Activated T-helper 17 cell treated with anti-CD3 and anti-CD28 coated beads, Interleukin-2, amount 50 U/mL, for 72 hours (primary cell): ENCODE results near the gene CTDP1. TPM values are rescaled to one million over a fixed set of nuclear protein-coding genes. Genes with fewer than 3 reads are reported as not detected.
"Not testable (repeated sequence)": the region's sequence is repeated elsewhere in the genome, so short reads cannot be mapped to it uniquely, and the experiment has no call there.

Experiments used
- ATAC-seq: fragments of 150-1000 bp; cut with Tn5 transposase; replicated peaks from 2 replicates; pipeline ENCODE4 v1.10.0; 2021; ENCODE audit warnings: mild to moderate bottlenecking, moderate library complexity
- H3K27ac Mint-ChIP-seq: one replicate; pipeline ENCODE4 v1.8.0; 2022; ENCODE audit warnings: mixed read lengths
- H3K27me3 Mint-ChIP-seq: one replicate; pipeline ENCODE4 v1.8.0; 2022; ENCODE audit warnings: mixed read lengths
- H3K36me3 Mint-ChIP-seq: one replicate; pipeline ENCODE4 v1.8.0; 2022; ENCODE audit warnings: low read depth, mild to moderate bottlenecking, mixed read lengths
- H3K4me1 Mint-ChIP-seq: one replicate; pipeline ENCODE4 v1.8.0; 2022; ENCODE audit warnings: mixed read lengths
- H3K4me3 Mint-ChIP-seq: one replicate; pipeline ENCODE4 v1.8.0; 2022; ENCODE audit warnings: mild to moderate bottlenecking, mixed read lengths
- H3K9me3 Mint-ChIP-seq: one replicate; pipeline ENCODE4 v1.8.0; 2022; ENCODE audit warnings: mixed read lengths
- total RNA-seq, 2 donors: library from RNA; stranded (reverse); gene quantifications; one replicate each; pipeline ENCODE4 v1.2.3, GENCODE V29; 2022

The CTDP1 gene
- total RNA-seq, 2 donors from 2014 or later, result 38.8 to 48.5 TPM

DNA sequence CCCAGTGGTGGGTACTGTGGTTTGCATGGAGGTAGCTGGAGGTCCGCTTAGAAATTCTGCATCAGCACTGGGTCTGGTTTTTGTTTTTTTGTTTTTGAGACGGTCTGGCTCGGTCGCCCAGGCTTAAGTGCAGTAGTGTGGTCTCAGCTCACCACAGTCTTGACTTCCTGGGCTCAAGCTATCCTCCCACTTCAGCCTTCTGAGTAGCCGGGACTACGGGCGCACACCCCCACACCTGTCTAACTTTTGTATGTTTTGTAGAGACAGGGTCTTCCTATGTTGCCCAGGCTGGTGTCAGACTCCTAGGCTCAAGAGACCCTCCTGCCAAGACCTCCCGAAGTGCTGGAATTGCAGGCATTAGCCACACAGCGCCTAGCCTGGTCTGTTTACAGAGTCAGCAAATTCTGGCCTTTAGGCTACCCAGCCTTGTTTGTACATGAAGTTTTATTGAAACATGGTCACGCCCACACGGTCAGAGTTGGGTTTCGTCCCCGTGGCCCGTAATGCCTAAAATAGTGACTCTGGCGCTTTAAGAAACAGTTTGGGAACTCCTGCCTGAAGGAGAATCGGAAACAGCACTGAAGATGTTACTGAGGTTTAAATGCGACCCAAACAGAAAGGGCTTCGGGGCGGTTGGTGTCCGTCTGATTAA is 32.7 kb downstream of the CTDP1 start:
- no peak overlapping the region for H3K4me3 Mint-ChIP-seq
- H3K27ac Mint-ChIP-seq, result no peak overlapping the region
- H3K9me3 Mint-ChIP-seq, result no peaks in the 10 kb centered on the region
- peaks cover 88% of the 10 kb centered on the region for H3K36me3 Mint-ChIP-seq
- peaks cover 8% of the 10 kb centered on the region for H3K4me1 Mint-ChIP-seq
- ATAC-seq, result no peak
- H3K27me3 Mint-ChIP-seq, result no peaks in the 10 kb centered on the region

DNA sequence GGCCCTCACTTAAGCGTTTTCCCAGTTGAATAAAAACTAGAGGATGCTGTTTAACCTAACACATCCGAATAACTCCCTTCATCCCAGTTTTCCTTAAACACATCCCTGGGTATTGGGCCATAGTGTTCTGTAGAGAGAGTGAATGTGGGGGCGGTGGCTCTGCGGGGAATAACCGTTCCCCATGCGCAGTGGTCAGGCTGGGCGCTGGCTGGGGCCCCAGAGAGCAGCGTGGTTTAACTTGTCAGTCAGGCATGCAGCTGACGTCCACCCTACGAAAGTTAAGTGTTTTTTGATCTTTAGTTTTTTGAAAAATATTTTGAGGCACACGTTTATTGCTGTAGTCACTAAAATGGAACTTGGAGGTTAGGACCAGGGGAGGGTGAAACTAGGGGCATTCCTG is 33.7 kb downstream of the CTDP1 start:
- ATAC-seq, result no peak
- Mint-ChIP-seq H3K4me1 (peaks cover 4% of the 10 kb centered on the region), H3K36me3 (peaks cover 82% of the 10 kb centered on the region), H3K27me3 (no peaks in the 10 kb centered on the region), H3K4me3 (no peak overlapping the region), H3K27ac (no peak overlapping the region), H3K9me3 (no peaks in the 10 kb centered on the region)

DNA sequence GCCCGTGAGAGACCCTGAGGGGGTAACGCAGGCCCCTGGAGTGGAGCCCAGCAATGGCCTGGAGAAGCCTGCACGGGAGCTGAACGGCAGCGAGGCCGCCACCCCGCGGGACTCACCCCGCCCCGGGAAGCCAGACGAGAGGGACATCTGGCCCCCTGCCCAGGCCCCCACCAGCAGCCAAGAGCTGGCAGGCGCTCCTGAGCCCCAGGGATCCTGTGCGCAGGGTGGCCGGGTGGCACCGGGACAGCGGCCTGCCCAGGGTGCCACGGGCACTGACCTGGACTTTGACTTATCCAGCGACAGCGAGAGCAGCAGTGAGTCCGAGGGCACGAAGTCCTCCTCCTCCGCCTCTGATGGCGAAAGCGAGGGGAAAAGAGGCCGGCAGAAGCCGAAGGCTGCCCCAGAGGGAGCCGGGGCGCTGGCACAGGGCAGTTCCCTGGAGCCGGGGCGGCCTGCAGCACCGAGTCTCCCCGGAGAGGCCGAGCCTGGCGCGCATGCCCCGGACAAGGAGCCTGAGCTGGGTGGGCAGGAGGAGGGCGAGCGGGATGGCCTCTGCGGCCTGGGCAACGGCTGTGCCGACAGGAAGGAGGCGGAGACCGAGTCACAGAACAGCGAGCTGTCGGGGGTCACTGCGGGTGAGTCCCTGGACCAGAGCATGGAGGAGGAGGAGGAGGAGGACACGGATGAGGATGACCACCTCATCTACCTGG is 35.1 kb downstream of the CTDP1 start:
- peaks cover 5% of the 10 kb centered on the region for H3K9me3 Mint-ChIP-seq
- no peaks in the 10 kb centered on the region for H3K27me3 Mint-ChIP-seq
- H3K4me3 Mint-ChIP-seq, result no peak overlapping the region
- H3K4me1 Mint-ChIP-seq, result no peaks in the 10 kb centered on the region
- no peak overlapping the region for H3K27ac Mint-ChIP-seq
- H3K36me3 Mint-ChIP-seq, result peaks cover 82% of the 10 kb centered on the region
- no peak for ATAC-seq

DNA sequence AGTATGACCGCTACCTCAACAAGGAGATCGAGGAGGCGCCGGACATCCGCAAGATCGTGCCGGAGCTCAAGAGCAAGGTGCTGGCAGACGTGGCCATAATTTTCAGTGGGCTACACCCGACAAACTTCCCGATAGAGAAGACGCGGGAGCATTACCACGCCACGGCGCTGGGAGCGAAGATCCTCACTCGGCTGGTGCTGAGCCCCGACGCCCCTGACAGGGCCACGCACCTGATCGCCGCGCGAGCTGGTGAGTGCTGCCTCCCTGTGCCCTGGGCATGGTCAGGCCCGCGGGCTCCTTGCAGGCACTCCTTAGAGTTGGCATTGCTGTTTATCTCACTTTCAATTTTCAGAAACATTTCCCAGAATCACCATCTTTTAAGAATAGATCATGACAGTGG is 35.7 kb downstream of the CTDP1 start:
- peak overlapping the region; percentile 11 for H3K27ac Mint-ChIP-seq
- no peak for ATAC-seq
- H3K36me3 Mint-ChIP-seq, result peaks cover 82% of the 10 kb centered on the region
- H3K9me3 Mint-ChIP-seq, result peaks cover 5% of the 10 kb centered on the region
- no peaks in the 10 kb centered on the region for H3K27me3 Mint-ChIP-seq
- H3K4me1 Mint-ChIP-seq, result no peaks in the 10 kb centered on the region
- no peak overlapping the region for H3K4me3 Mint-ChIP-seq

DNA sequence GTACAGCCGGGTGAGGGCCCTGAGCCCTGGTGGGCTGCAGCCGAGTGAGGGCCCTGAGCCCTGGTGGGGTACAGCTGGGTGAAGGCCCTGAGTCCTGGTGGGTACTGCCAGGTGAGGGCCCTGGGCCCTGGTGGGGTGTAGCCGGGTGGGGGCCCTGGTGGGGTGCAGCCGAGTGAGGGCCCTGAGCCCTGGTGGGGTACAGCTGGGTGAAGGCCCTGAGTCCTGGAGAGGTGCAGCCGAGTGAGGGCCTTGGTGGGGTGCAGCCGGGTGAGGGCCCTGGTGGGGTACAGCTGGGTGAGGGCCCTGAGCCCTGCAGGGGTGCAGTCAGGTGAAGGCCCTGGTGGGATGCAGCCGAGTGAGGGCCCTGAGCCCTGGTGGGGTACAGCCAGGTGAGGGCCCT is 37.5 kb downstream of the CTDP1 start:
- H3K4me1 Mint-ChIP-seq, result no peaks in the 10 kb centered on the region
- no peak overlapping the region for H3K4me3 Mint-ChIP-seq
- H3K27ac Mint-ChIP-seq, result no peak overlapping the region
- peaks cover 5% of the 10 kb centered on the region for H3K9me3 Mint-ChIP-seq
- no peaks in the 10 kb centered on the region for H3K27me3 Mint-ChIP-seq
- H3K36me3 Mint-ChIP-seq, result peaks cover 79% of the 10 kb centered on the region
- ATAC-seq, result no peak

DNA sequence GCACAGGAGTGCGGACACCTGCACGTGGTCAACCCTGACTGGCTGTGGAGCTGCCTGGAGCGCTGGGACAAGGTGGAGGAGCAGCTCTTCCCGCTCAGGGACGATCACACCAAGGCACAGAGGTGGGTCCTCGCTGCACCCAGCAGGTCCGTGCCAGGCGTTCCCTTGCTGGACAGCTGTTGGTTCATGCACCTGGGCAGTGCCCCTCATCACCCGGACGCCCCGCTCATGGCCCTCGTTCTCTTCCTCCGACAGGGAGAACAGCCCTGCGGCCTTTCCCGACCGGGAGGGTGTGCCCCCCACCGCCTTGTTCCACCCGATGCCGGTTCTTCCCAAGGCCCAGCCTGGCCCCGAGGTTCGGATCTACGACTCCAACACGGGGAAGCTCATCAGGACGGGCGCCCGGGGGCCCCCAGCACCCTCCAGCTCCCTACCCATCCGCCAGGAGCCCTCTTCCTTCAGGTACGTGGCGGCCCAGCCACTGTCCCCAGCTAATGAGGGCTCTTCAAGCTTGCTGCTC is 38.0 kb downstream of the CTDP1 start:
- Mint-ChIP-seq H3K27ac (no peak overlapping the region), H3K36me3 (peaks cover 79% of the 10 kb centered on the region), H3K4me1 (no peaks in the 10 kb centered on the region), H3K4me3 (no peak overlapping the region), H3K9me3 (peaks cover 5% of the 10 kb centered on the region), H3K27me3 (no peaks in the 10 kb centered on the region)
- ATAC-seq, result no peak

DNA sequence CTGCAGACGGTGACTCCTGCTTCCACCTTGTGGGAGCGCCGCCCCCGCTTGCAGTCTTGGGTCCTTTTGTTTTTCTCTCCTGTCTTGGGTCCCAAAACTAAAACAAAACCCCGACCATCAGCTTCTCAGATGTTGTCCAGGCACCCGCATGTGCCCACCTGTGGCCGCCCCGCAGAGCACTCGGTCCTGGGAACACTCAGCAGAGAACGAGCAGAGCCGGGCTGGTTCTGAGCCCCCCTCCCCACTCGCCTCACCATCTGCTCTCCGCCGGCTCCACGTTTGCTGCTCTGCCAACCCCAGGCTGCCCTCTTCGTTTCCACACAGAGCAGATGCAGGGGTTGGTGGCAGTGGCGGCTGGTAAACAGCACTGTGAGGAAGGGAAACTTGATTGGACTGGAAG is 38.5 kb downstream of the CTDP1 start:
- Mint-ChIP-seq H3K4me3 (no peak overlapping the region), H3K27me3 (no peaks in the 10 kb centered on the region), H3K9me3 (peaks cover 5% of the 10 kb centered on the region), H3K4me1 (no peaks in the 10 kb centered on the region), H3K27ac (peak overlapping the region; percentile 28), H3K36me3 (peaks cover 79% of the 10 kb centered on the region)
- ATAC-seq, result no peak

DNA sequence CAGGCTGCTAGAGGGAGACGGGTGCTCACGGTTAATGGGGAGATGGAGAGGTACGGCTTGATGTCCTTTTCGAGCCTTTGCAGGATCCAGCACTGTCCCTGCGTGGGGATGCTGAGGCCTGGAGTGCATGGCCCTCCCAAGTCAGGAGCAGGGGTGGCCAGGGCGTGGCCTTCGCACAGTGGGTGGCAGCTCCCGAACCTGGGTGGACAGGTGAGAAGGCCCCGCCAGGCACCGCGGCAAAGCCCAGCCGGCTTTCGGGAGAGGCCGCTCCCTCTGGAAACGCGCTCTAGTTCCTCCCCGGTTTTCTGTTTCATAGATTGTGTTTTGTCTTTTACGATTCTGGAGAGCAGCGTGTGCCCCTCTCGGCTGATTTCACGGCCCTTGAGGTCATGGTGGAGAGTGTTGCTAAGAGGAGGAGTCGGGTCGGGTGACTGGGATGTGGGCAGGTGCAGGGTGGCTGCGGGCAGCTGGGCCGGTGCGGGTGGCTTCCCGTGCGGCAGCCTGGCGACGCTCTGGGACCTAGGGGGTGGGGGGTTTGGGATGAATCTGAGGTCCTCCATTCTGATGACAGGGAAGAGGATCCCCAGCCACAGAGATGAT is 39.4 kb downstream of the CTDP1 start:
- peaks cover 5% of the 10 kb centered on the region for H3K9me3 Mint-ChIP-seq
- peak overlapping the region; percentile 28 for H3K27ac Mint-ChIP-seq
- peak; percentile 24 for ATAC-seq
- peaks cover 80% of the 10 kb centered on the region for H3K36me3 Mint-ChIP-seq
- H3K4me1 Mint-ChIP-seq, result no peaks in the 10 kb centered on the region
- no peaks in the 10 kb centered on the region for H3K27me3 Mint-ChIP-seq
- no peak overlapping the region for H3K4me3 Mint-ChIP-seq

DNA sequence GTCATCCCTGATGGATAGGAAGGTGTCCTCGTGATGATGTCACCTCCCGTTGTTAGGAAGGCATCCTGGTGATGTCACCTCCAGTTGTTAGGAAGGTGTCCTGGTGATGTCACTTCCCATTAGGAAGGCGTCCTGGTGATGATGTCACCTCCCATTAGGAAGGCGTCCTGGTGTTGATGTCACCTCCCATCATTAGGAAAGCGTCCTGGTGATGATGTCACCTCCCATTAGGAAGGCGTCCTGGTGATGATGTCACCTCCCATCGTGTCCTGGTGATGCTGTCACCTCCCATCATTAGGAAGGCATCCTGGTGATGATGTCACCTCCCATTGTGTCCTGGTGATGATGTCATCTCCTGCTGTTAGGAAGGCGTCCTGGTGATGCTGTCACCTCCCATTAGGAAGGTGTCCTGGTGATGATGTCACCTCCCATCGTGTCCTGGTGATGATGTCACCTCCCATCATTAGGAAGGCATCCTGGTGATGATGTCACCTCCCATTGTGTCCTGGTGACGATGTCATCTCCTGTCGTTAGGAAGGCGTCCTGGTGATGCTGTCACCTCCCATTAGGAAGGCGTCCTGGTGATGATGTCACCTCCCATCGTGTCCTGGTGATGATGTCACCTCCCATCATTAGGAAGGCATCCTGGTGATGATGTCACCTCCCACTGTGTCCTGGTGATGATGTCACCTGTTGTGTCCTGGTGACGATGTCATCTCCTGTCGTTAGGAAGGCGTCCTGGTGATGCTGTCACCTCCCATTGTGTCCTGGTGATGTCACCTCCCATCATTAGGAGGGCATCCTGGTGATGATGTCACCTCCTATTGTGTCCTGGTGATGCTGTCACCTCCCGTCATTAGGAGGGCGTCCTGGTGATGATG is 40.1 kb downstream of the CTDP1 start:
- H3K4me1 Mint-ChIP-seq, H3K27me3 Mint-ChIP-seq, H3K4me3 Mint-ChIP-seq, ATAC-seq, H3K9me3 Mint-ChIP-seq: not testable (repeated sequence)
- Mint-ChIP-seq H3K36me3 (peaks cover 87% of the 10 kb centered on the region), H3K27ac (peak overlapping the region; percentile 24)

DNA sequence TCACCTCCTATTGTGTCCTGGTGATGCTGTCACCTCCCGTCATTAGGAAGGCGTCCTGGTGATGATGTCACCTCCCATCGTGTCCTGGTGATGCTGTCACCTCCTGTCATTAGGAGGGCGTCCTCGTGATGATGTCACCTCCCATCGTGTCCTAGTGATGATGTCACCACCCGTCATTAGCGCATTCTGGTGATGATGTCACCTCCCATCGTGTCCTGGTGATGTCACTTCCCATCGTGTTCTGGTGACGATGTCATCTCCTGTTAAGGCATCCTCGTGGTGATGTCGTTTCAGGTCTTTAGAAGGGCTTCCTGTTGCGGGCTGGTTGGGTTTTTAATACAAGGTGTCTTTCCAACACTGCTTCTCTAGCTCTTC is 40.7 kb downstream of the CTDP1 start:
- peaks cover 87% of the 10 kb centered on the region for H3K36me3 Mint-ChIP-seq
- no peak for ATAC-seq
- H3K27me3 Mint-ChIP-seq, result no peaks in the 10 kb centered on the region
- no peak overlapping the region for H3K4me3 Mint-ChIP-seq
- peaks cover 5% of the 10 kb centered on the region for H3K9me3 Mint-ChIP-seq
- no peak overlapping the region for H3K27ac Mint-ChIP-seq
- H3K4me1 Mint-ChIP-seq, result no peaks in the 10 kb centered on the region

DNA sequence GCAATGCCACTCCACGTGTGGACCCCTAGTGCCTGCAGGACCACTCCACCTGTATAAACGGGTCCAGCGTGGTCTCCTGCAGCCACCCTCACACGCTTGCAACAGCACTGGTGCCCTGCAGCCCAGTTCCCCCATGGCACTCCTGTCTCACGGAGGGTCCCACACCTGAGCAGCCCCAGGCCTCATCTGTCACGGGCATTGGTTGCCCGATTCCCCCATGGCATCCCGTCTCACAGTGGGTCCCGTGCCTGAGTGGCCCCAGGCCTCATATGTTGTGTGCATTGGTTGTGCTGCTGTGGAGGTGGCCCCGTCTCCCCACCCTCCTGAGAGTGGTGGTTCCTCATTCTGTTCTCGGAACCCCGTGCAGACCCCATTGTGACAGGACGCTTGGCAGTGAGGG is 43.4 kb downstream of the CTDP1 start:
- H3K4me3 Mint-ChIP-seq, result no peak overlapping the region
- H3K4me1 Mint-ChIP-seq, result peaks cover 10% of the 10 kb centered on the region
- ATAC-seq, result no peak
- peaks cover 5% of the 10 kb centered on the region for H3K9me3 Mint-ChIP-seq
- H3K36me3 Mint-ChIP-seq, result peaks cover 97% of the 10 kb centered on the region
- no peaks in the 10 kb centered on the region for H3K27me3 Mint-ChIP-seq
- H3K27ac Mint-ChIP-seq, result no peak overlapping the region

DNA sequence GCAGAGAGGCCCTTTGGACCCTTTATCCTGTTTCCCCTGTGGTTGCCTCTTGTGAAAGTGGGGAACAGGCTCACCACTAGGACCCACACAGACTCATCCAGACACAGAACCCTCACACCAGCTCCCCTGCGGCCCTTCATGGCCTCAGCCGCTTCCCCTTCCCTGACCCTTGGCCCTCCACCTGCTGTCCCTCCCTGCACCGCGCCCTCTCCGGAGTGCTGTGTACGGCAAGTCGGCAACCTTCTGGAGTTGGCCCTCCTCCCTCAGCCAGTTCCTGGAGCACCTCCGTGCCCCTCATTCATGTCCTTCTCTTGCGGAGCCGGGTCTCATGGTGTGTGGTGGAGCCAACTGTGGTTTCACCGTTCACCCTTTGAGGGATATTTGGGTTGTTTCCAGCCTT is 44.0 kb downstream of the CTDP1 start:
- H3K9me3 Mint-ChIP-seq, result peaks cover 5% of the 10 kb centered on the region
- H3K27ac Mint-ChIP-seq, result no peak overlapping the region
- no peak for ATAC-seq
- peaks cover 97% of the 10 kb centered on the region for H3K36me3 Mint-ChIP-seq
- no peaks in the 10 kb centered on the region for H3K27me3 Mint-ChIP-seq
- H3K4me1 Mint-ChIP-seq, result peaks cover 10% of the 10 kb centered on the region
- H3K4me3 Mint-ChIP-seq, result no peak overlapping the region

DNA sequence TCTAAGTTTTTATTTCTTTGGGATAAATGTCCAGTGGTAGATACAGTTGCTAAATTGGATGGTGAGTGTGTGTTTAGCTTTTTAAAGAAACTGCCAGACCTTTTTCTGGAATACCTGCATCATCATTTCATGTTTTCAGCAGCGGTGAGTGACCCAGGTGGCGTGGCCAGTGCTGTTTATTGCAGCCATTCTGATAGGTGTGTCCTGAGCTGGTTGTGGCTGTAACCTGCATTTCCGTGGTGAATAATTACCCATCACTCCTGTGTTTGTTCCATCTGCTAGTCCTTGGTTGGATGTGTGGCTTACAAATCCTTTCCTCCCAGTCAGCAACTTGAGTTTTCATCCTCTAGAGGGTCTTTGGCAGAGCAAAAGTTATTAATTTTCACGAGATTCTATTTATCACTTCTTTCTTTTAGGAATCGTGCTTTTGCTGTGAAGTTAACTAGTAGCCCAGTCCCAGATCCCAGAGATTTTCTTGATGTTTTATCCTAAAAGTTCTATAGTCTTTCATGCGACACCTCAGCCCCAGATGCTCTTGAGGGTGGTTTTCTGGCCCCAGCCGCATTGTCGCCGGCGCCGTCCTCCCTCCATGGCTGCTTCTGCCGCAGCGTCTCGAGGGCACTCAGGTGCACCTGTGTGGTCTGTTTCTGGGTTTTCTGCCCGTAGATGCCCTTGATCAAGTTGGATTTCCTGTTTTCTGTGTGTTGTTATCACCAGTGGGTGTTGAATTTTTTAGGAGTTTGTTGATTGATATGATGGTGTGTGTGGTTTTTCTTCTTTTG is 44.9 kb downstream of the CTDP1 start:
- H3K4me3 Mint-ChIP-seq, result no peak overlapping the region
- no peaks in the 10 kb centered on the region for H3K27me3 Mint-ChIP-seq
- peaks cover 97% of the 10 kb centered on the region for H3K36me3 Mint-ChIP-seq
- H3K27ac Mint-ChIP-seq, result no peak overlapping the region
- H3K4me1 Mint-ChIP-seq, result peaks cover 10% of the 10 kb centered on the region
- H3K9me3 Mint-ChIP-seq, result no peaks in the 10 kb centered on the region
- ATAC-seq, result no peak

DNA sequence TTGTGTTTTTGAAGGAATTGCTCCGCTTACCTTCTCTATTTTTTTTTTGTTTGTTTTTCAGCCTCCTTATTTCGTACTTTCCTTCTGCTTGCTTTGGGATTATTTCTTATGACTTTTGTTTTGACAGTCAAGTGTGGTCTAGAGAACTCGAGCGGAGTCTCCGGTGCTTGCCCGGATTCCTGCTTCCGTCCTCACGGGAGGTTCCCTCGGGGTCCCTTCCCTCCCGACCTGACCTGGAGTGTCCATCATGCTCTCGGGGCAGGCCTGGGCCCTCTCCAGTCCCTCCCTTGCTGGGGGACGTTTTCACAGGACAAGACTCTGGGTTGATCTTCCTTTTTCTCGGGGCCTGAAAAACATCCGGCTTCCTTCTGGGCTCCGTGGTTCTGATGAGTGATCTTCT is 45.9 kb downstream of the CTDP1 start:
- H3K9me3 Mint-ChIP-seq, result no peaks in the 10 kb centered on the region
- peaks cover 97% of the 10 kb centered on the region for H3K36me3 Mint-ChIP-seq
- no peak overlapping the region for H3K27ac Mint-ChIP-seq

More for the DNA sequence above, 45.9 kb downstream of the CTDP1 start:
- no peaks in the 10 kb centered on the region for H3K27me3 Mint-ChIP-seq
- ATAC-seq, result no peak
- H3K4me3 Mint-ChIP-seq, result no peak overlapping the region
- peaks cover 10% of the 10 kb centered on the region for H3K4me1 Mint-ChIP-seq
